SK-N-SH (cell line): ENCODE measurements around the gene CYTH3. TPM values are rescaled to one million over a fixed set of nuclear protein-coding genes. Genes with fewer than 3 reads are reported as not detected.
A peak's percentile ranks its signal among the peaks of the same experiment; 100 is the strongest.

Source experiments
- CTCF ChIA-PET: fragments of 300-600, 350-600 bp; formaldehyde crosslinking; extraction: SDS; loops from one replicate; lab custom pipeline; 2021; lab: Yijun Ruan, JAX
- POLR2A ChIA-PET: fragments of 350-600 bp; sonication (Branson Sonifier 250); formaldehyde crosslinking; extraction: SDS; loops from one replicate; lab custom pipeline; 2020; ENCODE audit warnings: antibody characterized with exemption, inconsistent platforms; lab: Yijun Ruan, JAX
- DNase-seq: peaks from one replicate; pipeline ENCODE4 v3.0.0; 2012
- H2AFZ ChIP-seq: fragments of 200-600 bp; sonication (generic); 2 replicates; pipeline ENCODE4 v1.8.1; 2016; ENCODE audit warnings: antibody characterized with exemption, mild to moderate bottlenecking, low read depth
- H3F3A ChIP-seq: fragments of 200-600 bp; sonication (generic); replicated peaks from 2 replicates; pipeline ENCODE3; 2016; ENCODE audit warnings: antibody characterized with exemption, mild to moderate bottlenecking; ENCODE audit not compliant: insufficient read depth
- H3K27ac ChIP-seq, 2 experiments: fragments of 200-500 bp in 1 of 2; fragments of 200-600 bp in 1 of 2; sonication (Bioruptor generic) in 1 of 2; sonication (generic), shearing (Covaris generic) in 1 of 2; 2 replicates each; pipeline versions ENCODE4 v1.5.1 to v1.6.1; 2014 to 2016; ENCODE audit warnings: low read depth in 2 of 2, inconsistent platforms in 1 of 2, low read length in 1 of 2, mild to moderate bottlenecking in 1 of 2, mixed read lengths in 1 of 2
- H3K27me3 ChIP-seq: fragments of 200-600 bp; sonication (generic), shearing (Covaris generic); 2 replicates; pipeline ENCODE4 v1.6.1; 2016; ENCODE audit warnings: mixed run types; ENCODE audit not compliant: insufficient read depth
- H3K36me3 ChIP-seq, 2 experiments: fragments of 200-500 bp in 1 of 2; fragments of 200-600 bp in 1 of 2; sonication (Bioruptor generic) in 1 of 2; sonication (generic) in 1 of 2; replicated peaks in 1 of 2; 2 replicates each; pipeline versions ENCODE3 to v1.5.1; 2014 to 2016; ENCODE audit warnings: low read length in 1 of 2, mild to moderate bottlenecking in 1 of 2; ENCODE audit not compliant: insufficient read depth in 2 of 2, control insufficient read depth in 1 of 2
- H3K4me1 ChIP-seq, 2 experiments: fragments of 200-500 bp in 1 of 2; fragments of 200-600 bp in 1 of 2; sonication (Bioruptor generic) in 1 of 2; sonication (generic), shearing (Covaris generic) in 1 of 2; 2 replicates each; pipeline versions ENCODE4 v1.5.1 to v1.6.1; 2014 to 2016; ENCODE audit warnings: low read depth in 1 of 2, low read length in 1 of 2, mixed run types in 1 of 2; ENCODE audit not compliant: insufficient read depth in 2 of 2, control insufficient read depth in 1 of 2
- H3K4me2 ChIP-seq: fragments of 200-600 bp; sonication (generic), shearing (Covaris generic); 2 replicates; pipeline ENCODE4 v1.6.1; 2017; ENCODE audit warnings: mixed run types
- H3K4me3 ChIP-seq, 2 experiments: fragments of 200-500 bp in 1 of 2; fragments of 200-600 bp in 1 of 2; sonication (Bioruptor generic) in 1 of 2; sonication (generic), shearing (Covaris generic) in 1 of 2; 2 replicates each; pipeline versions ENCODE4 v1.5.1 to v1.8.1; 2014 to 2016; ENCODE audit warnings: low read depth in 2 of 2, inconsistent platforms in 1 of 2, low read length in 1 of 2, mild to moderate bottlenecking in 1 of 2, mixed read lengths in 1 of 2, moderate library complexity in 1 of 2
- H3K79me2 ChIP-seq: fragments of 200-600 bp; sonication (generic); 2 replicates; pipeline ENCODE4 v1.8.1; 2017; ENCODE audit warnings: mild to moderate bottlenecking; ENCODE audit not compliant: insufficient read depth
- H3K9ac ChIP-seq: fragments of 200-600 bp; sonication (generic); 2 replicates; pipeline ENCODE4 v1.6.1; 2017; ENCODE audit warnings: mixed run types
- H3K9me2 ChIP-seq: fragments of 200-600 bp; sonication (generic); 2 replicates; pipeline ENCODE4 v1.6.1; 2017; ENCODE audit warnings: mixed run types
- H3K9me3 ChIP-seq: fragments of 200-600 bp; sonication (generic); 2 replicates; pipeline ENCODE4 v1.6.1; 2017; ENCODE audit warnings: mixed run types, mild to moderate bottlenecking, moderate library complexity
- H4K20me1 ChIP-seq: fragments of 200-600 bp; sonication (generic); 2 replicates; pipeline ENCODE4 v1.6.1; 2017; ENCODE audit warnings: mild to moderate bottlenecking, mixed run types; ENCODE audit not compliant: insufficient read depth
- CHD2 ChIP-seq: fragments of 150-350 bp; IDR thresholded peaks from 2 replicates; pipeline ENCODE4 v1.6.1; 2018; ENCODE audit warnings: low read length; ENCODE audit not compliant: partially characterized antibody
- GATA2 ChIP-seq: sonication (generic); formaldehyde crosslinking; IDR thresholded peaks from 2 replicates; pipeline ENCODE4 v1.5.0; 2020; ENCODE audit warnings: mild to moderate bottlenecking, missing genetic modification reagents
- JUND ChIP-seq: IDR thresholded peaks from 2 replicates; pipeline ENCODE4 v1.4.0; 2012
- NFIC ChIP-seq: IDR thresholded peaks from 2 replicates; pipeline ENCODE4 v1.4.0; 2012; ENCODE audit warnings: borderline replicate concordance
- RCOR1 ChIP-seq: fragments of 150-350 bp; IDR thresholded peaks from 2 replicates; pipeline ENCODE4 v1.6.1; 2017; ENCODE audit warnings: antibody characterized with exemption, low read length
- RFX5 ChIP-seq: IDR thresholded peaks from 2 replicates; pipeline ENCODE4 v1.6.1; 2012; ENCODE audit warnings: mild to moderate bottlenecking, improper control_type of control experiment, low read length
- TAF1 ChIP-seq: IDR thresholded peaks from 2 replicates; pipeline ENCODE4 v1.6.1; 2012; ENCODE audit warnings: low read depth, mild to moderate bottlenecking, low read length, moderate library complexity, borderline replicate concordance
- TCF12 ChIP-seq: IDR thresholded peaks from 2 replicates; pipeline ENCODE4 v1.4.0; 2012
- TEAD4 ChIP-seq: IDR thresholded peaks from 2 replicates; pipeline ENCODE4 v1.4.0; 2012; ENCODE audit warnings: mild to moderate bottlenecking, borderline replicate concordance; ENCODE audit not compliant: insufficient read depth
- WGBS: methylation state at CpG from one replicate; pipeline ENCODE4 v1.1.6; 2017; ENCODE audit warnings: low lambda C conversion rate; 5-methylcytosine and 5-hydroxymethylcytosine counted together
- polyA plus RNA-seq, 3 experiments: library from polyadenylated mRNA; depleted of rRNA; stranded (reverse); fragments of >200 nt; gene quantifications; 2 replicates each; pipeline ENCODE4 v1.2.3, GENCODE V29; 2012

CYTH3 gene
- polyA plus RNA-seq, 1 of the 3 experiments (the other 2 are of a cell fraction) = 55.1 TPM

DNA sequence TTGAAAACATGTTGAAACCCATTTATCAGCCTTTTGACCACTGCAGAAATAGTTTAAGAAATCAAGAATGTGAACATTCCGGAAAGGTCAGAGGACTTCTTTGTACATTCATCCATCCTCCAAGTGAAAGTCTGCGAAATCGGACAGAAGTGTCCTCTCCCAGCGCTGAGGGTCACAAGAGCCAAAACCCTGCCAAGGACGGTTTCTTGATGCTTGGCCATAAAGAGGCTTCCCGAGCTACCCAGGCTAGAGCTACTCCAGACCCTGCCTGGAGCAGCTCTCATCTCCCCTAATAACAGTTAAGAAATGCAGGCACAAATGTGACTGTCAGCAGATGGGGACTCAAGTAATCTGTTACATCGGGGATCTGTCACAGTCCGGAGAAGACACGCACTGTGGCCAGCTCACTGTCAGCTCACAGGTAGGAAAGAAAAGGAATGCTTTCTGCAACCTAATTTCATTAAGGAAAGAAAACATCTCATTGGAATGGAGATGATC is 4.5 kb upstream of the CYTH3 start:
- H3F3A ChIP-seq = peaks cover 11% of the 10 kb centered on the region
- peak overlapping the region; percentile 26 for H2AFZ ChIP-seq
- H3K4me3 ChIP-seq = no peak overlapping the region
- POLR2A ChIA-PET = no interaction called here
- no peaks in the 10 kb centered on the region for H4K20me1 ChIP-seq
- no peaks in the 10 kb centered on the region for H3K9me2 ChIP-seq
- no peaks in the 10 kb centered on the region for H3K36me3 ChIP-seq
- no peak overlapping the region for H3K9ac ChIP-seq
- peaks cover 12% of the 10 kb centered on the region in 2 experiments; a peak in 1 of 4 replicates for H3K4me1 ChIP-seq
- H3K4me2 ChIP-seq = no peak overlapping the region
- no peaks in the 10 kb centered on the region for H3K27me3 ChIP-seq
- no peaks in the 10 kb centered on the region for H3K9me3 ChIP-seq
- TF ChIP-seq JUND = no peak
- H3K79me2 ChIP-seq = peaks cover 2% of the 10 kb centered on the region; the same call in 1 of the 2 replicates
- no peak overlapping the region for H3K27ac ChIP-seq
- CTCF ChIA-PET = interaction anchor here (1.4 to 1.6 kb wide), 3 partner anchors 46 to 117 kb away, joined by 4 to 8 read pairs (median 4); no protein-coding TSS in a partner anchor
- DNase-seq = peak; percentile 40
- 68% methylated on average over 9 of the region's 9 CpGs for WGBS

DNA sequence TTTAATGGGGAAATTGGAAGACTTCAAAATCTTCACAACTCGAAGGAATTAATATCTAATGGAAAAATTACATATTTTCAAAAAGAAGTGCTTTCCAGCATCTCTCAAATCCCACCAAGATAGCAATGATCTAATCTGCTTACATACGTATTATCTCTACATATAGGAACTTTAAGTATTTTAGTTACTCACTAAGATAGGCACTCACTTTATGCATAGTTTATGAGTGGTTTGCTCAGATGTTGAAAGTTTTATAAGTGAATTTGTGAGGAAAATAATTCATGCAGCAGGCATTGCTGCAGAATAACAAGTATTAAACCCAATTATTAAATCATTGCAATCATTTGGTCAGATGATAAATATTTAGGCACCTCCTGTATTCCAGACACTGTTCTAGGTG is 2.3 kb upstream of the CYTH3 start:
- TF ChIP-seq RFX5 (no peak), TEAD4 (no peak), GATA2 (CRISPR knock-in tag) (no peak), RCOR1 (no peak)
- Histone ChIP-seq H2AFZ (no peak overlapping the region; the same call in 1 of the 2 replicates), H3K4me1 (peaks cover 12 to 20% of the 10 kb centered on the region in 2 experiments; a peak in 2 of 4 replicates), H3K27me3 (no peaks in the 10 kb centered on the region), H3K4me2 (no peak overlapping the region), H3K79me2 (peaks cover 24% of the 10 kb centered on the region), H4K20me1 (peaks cover 21% of the 10 kb centered on the region), H3K9ac (no peak overlapping the region), H3K4me3 (no peak overlapping the region), H3K27ac (0 out of 4 replicates have a peak overlapping the region, but pooled peaks of 1 of the 2 experiments have one; percentile 6), H3K9me3 (no peaks in the 10 kb centered on the region), H3K9me2 (no peaks in the 10 kb centered on the region), H3F3A (peaks cover 25% of the 10 kb centered on the region), H3K36me3 (peaks cover 0 to 5% of the 10 kb centered on the region in 2 experiments)
- ChIA-PET POLR2A (no interaction called here), CTCF (interaction anchor here (1.5 to 1.6 kb wide), 2 partner anchors 8 to 114 kb away, joined by 5 to 6 read pairs; no protein-coding TSS in a partner anchor)
- no peak for DNase-seq
- 44% methylated on average over 2 of the region's 2 CpGs for WGBS

DNA sequence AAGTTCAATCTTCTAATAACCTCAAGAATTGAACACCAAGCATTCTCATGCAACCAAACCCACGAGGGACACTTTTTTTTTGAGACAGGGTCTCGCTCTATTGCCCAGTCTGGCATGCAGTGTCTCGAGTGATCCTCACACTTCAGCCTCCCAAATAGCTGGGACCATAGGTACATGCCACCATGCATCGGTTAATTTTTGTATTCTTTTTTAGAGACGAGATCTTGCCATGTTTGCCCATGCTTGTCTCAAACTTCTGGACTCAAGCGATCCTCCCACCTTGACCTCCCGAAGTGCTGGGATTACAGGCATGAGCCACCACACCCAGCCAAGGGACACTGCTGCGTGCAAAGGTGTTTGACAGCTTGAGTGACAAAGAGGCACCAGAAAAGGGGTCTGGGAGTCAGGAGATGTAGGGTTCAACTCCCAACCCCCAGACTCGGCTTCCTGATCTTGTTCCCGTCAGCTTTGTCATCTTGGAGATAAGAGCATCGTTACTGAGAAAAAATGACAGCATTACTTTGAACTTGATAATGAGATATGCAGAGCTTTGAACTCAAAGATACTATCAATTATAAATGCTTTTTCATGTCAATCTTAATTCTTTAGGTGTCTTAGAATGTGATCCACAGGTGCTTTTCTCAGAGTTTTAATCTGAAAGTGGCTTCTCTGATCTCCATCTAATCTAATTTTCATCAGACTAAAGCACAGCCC is 1.6 kb upstream of the CYTH3 start:
- CTCF ChIA-PET = interaction anchor here (0.7 to 1.6 kb wide), 10 partner anchors 9 to 418 kb away, joined by 3 to 6 read pairs (median 4); no protein-coding TSS in a partner anchor
- Histone ChIP-seq H3K4me2 (no peak overlapping the region), H3K27me3 (no peaks in the 10 kb centered on the region), H3K4me3 (no peak overlapping the region), H3K27ac (0 out of 4 replicates have a peak overlapping the region, but pooled peaks of 1 of the 2 experiments have one; percentile 6), H3K9ac (no peak overlapping the region), H3K4me1 (peaks cover 12 to 24% of the 10 kb centered on the region in 2 experiments; a peak in 2 of 4 replicates), H2AFZ (no peak overlapping the region; the same call in 1 of the 2 replicates), H3K36me3 (peaks cover 0 to 5% of the 10 kb centered on the region in 2 experiments), H3F3A (peaks cover 25% of the 10 kb centered on the region), H3K79me2 (peaks cover 31% of the 10 kb centered on the region), H4K20me1 (peaks cover 27% of the 10 kb centered on the region), H3K9me3 (no peaks in the 10 kb centered on the region)
- DNase-seq = no peak
- POLR2A ChIA-PET = no interaction called here
- 86% methylated on average over 11 of the region's 11 CpGs for WGBS
- TF ChIP-seq CHD2 (no peak), NFIC (no peak), GATA2 (CRISPR knock-in tag) (no peak), TAF1 (no peak), TCF12 (no peak)
- TF ChIP-seq, all 33 proteins: peak for 0
- H3K9me2 ChIP-seq = no peaks in the 10 kb centered on the region
